ENCODE results near the gene C1QC. TPM values are rescaled to one million over a fixed set of nuclear protein-coding genes. Genes with fewer than 3 reads are reported as not detected.

Gene C1QC
- total and polyA plus RNA-seq, 2 of the 8 experiments (the other 6 are each of a cell fraction or from before 2014, with no cell fraction given): not detected

GRCh38 chr1:22611530-22611947, 31.9 kb upstream of the C1QC start:
- Histone ChIP-seq H3K23me2 (ENCODE audit: low read depth, low read length) (no peaks in the 10 kb centered on the region; the same call in 1 of the 2 replicates), H3K23ac (ENCODE audit: insufficient read length) (no peak overlapping the region), H3K79me1 (ENCODE audit: low read depth, low read length) (no peaks in the 10 kb centered on the region), H4K5ac (ENCODE audit: insufficient read length, low read depth, low read length) (no peak overlapping the region), H3K9me3 (ENCODE audit: insufficient read depth in 2 of 2, low read depth in 1 of 2, low read length in 1 of 2) (no peaks in the 10 kb centered on the region), H3K27ac (ENCODE audit: low read depth, low read length) (no peak overlapping the region), H4K91ac (replicated peaks; ENCODE audit: insufficient read length, low read length) (no peak overlapping the region), H3K9ac (replicated peaks in 1 of 4; ENCODE audit: extremely low read depth in 1 of 4, low read depth in 3 of 4, low read length in 3 of 4) (no peak overlapping the region), H3K4me1 (replicated peaks in 1 of 4; ENCODE audit: control insufficient read depth in 3 of 4, insufficient read depth in 4 of 4, low read length in 3 of 4) (peaks cover 0 to 6% (median 3%) of the 10 kb centered on the region in 4 experiments; a peak in 6 of 7 replicates), H3K56ac (replicated peaks; ENCODE audit: insufficient read length, low read depth, low read length) (no peak overlapping the region), H2BK20ac (ENCODE audit: low read length) (no peak overlapping the region), H4K20me1 (replicated peaks in 1 of 2; ENCODE audit: control insufficient read depth in 1 of 2, insufficient read depth in 2 of 2, low read length in 2 of 2) (peaks cover 0 to 8% of the 10 kb centered on the region in 2 experiments), H3K27me3 (replicated peaks in 1 of 4; ENCODE audit: control insufficient read depth in 3 of 4, extremely low read depth in 1 of 4, insufficient read depth in 3 of 4, low read length in 3 of 4) (no peaks in the 10 kb centered on the region; a peak in 2 of 7 replicates), H3K4ac (replicated peaks; ENCODE audit: insufficient read length, low read depth, low read length) (no peak overlapping the region), H2AK5ac (ENCODE audit: low read depth, low read length) (no peak overlapping the region), H3K36me3 (ENCODE audit: control insufficient read depth in 2 of 4, insufficient read depth in 4 of 4, low read length in 3 of 4) (no peaks in the 10 kb centered on the region), H4K8ac (ENCODE audit: extremely low read depth, insufficient read depth, low read length) (no peak overlapping the region), H3K4me3 (ENCODE audit: extremely low read depth in 1 of 4, insufficient read depth in 2 of 4, low read depth in 3 of 4, low read length in 4 of 4) (no peak overlapping the region), H2BK12ac (ENCODE audit: low read depth, low read length) (no peak overlapping the region), H3K18ac (ENCODE audit: extremely low read depth, low read length) (no peak overlapping the region), H2BK15ac (ENCODE audit: low read length) (no peak overlapping the region), H3K79me2 (ENCODE audit: control insufficient read depth in 1 of 2, insufficient read depth in 2 of 2, low read length in 2 of 2) (no peaks in the 10 kb centered on the region), H2BK120ac (replicated peaks; ENCODE audit: low read depth, low read length) (no peak overlapping the region), H3K4me2 (ENCODE audit: insufficient read depth in 1 of 2, low read depth in 2 of 2, low read length in 2 of 2) (no peak overlapping the region), H3K14ac (ENCODE audit: insufficient read length) (no peak overlapping the region), H2AFZ (ENCODE audit: low read length) (no peak overlapping the region), H2BK5ac (ENCODE audit: low read depth, low read length) (no peak overlapping the region)
- FAIRE-seq: peak; percentile 66
- peak; percentile 54 to 92 for DNase-seq (ENCODE audit: low read depth in 1 of 2, low spot score in 2 of 2)
- ChIA-PET CTCF (ENCODE audit: partially characterized antibody) (interaction anchor here (0.9 to 2.4 kb wide), 9 partner anchors 11 to 480 kb away, joined by 3 to 13 read pairs (median 4); no protein-coding TSS in a partner anchor), POLR2A (ENCODE audit: partially characterized antibody) (interaction anchor here (1.3 to 1.8 kb wide), 3 partner anchors 11 to 28 kb away, joined by 3 to 7 read pairs (median 3); no protein-coding TSS in a partner anchor)
- 37% methylated on average over 7 of the region's 7 CpGs; no CpG with 5 or more reads in 1 of the 2 experiments for WGBS, 2 experiments (ENCODE audit: extremely low coverage in 1 of 2, insufficient coverage in 1 of 2, insufficient read length in 1 of 2, insufficient replicate concordance in 2 of 2, low coverage in 1 of 2, low lambda C conversion rate in 2 of 2, missing lambda C conversion rate in 1 of 2)
- no peak for TF ChIP-seq SP1 (IDR thresholded peaks at IDR 0.05; ENCODE audit: low read depth, low read length)
- TF ChIP-seq KDM4A (IDR thresholded peaks at IDR 0.05; ENCODE audit: low read depth, low read length, severe bottlenecking): no peak
- TF ChIP-seq, protein P1, sequence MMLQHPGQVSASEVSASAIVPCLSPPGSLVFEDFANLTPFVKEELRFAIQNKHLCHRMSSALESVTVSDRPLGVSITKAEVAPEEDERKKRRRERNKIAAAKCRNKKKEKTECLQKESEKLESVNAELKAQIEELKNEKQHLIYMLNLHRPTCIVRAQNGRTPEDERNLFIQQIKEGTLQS (IDR thresholded peaks at IDR 0.05; ENCODE audit: insufficient read depth, low read depth, low read length): no peak
- no peak for TF ChIP-seq RXRA (IDR thresholded peaks at IDR 0.05; ENCODE audit: insufficient read depth, low read depth, low read length)
- peak; percentile 55 for TF ChIP-seq SAP30 (IDR thresholded peaks at IDR 0.05; ENCODE audit: insufficient read depth, insufficient replicate concordance, low read length)
- TF ChIP-seq BCL11A (IDR thresholded peaks at IDR 0.05; ENCODE audit: low read depth in 2 of 2, low read length in 2 of 2): no peak
- no peak for TF ChIP-seq SP2 (IDR thresholded peaks at IDR 0.05; ENCODE audit: low read length)
- 0 out of 2 replicates have a peak, but pooled peaks have one; percentile 33 for TF ChIP-seq JUND (IDR thresholded peaks at IDR 0.05; ENCODE audit: low read length)
- no peak for TF ChIP-seq SRF (IDR thresholded peaks at IDR 0.05; ENCODE audit: low read depth, low read length)
- no peak for TF ChIP-seq CHD2 (IDR thresholded peaks at IDR 0.05; ENCODE audit: low read length)
- no peak for TF ChIP-seq POLR2A (IDR thresholded peaks at IDR 0.05; ENCODE audit: control extremely low read depth in 1 of 2, low read depth in 2 of 2, low read length in 2 of 2)
- TF ChIP-seq GABPA (IDR thresholded peaks at IDR 0.05; ENCODE audit: borderline replicate concordance, insufficient read depth, low read length): peak; percentile 47; the same call in 1 of the 2 replicates
- TF ChIP-seq RNF2 (IDR thresholded peaks at IDR 0.05; ENCODE audit: borderline replicate concordance, low read depth, low read length, missing control alignments, poor library complexity, severe bottlenecking): no peak
- TF ChIP-seq BRCA1 (IDR thresholded peaks at IDR 0.05; ENCODE audit: low read depth, low read length): no peak

Measured in H1 (cell line).